Embryonic facial prominence (tissue), 1 donor: Measurements from ENCODE around the gene HIVEP3.

Experiments used
- DNase-seq: peaks from one replicate; pipeline ENCODE4 v3.0.0-alpha.2; 2016; ENCODE audit errors: extremely low spot score

Gene HIVEP3

DNA sequence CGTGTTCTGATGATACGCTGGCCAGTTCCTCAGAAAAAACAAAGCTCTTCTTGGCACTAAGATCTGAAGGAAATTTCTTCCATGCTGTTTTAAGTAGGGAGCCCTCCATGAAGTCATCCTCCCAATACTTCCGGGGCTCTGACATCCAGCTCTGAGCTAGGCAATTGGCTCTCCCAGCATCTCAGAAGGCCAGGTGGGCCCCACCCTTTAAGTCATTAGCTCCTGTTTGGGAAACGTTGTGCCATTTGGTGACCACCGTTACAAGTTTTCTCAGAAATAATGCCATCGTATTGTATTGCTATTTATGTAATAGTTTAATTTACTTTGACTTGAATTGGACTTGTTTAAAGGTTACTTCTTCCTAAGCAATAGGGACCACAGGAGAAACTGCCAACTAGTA is 303.9 kb downstream of the HIVEP3 start:
- no peak for DNase-seq

DNA sequence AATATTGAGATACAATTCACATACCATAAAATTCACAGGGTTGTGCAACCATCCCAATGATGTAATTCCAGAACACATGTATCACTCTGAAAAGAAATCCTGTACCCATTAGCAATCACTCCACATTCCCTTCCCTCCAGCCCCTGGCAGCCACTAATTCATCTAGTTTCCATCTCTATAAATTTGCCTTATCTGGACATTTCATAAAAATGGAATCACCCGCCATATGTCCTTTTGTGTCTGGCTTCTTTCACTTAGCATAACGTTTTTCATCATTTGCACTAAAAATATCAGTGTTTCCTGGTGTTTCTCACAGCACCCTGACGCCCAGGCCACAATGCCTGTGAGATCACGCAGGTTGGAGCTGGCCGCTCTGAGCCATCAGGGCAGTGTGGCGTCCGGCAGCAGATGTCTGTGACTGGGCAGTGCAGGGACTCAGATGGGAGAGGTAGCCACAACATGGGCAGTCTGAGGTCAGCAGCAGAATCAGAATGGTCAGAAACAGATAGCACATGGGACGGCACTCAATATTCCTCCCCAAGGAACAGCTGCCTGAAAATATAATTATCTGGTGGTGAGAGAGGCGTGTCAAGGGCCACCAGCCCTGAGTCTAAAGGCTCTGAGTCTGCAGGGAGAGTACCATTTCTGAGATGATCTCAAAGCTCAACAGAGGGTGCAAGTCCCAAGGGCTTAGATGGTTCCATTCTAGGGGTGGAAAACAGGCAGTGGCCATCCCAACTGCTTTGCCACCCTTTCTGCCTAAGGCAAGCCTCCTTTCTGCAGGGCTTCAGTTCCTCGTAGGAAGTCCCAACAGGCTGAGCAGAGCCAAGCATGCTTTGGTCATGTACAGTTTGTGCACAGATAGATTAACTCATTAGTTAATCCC is 304.8 kb downstream of the HIVEP3 start:
- DNase-seq = no peak

DNA sequence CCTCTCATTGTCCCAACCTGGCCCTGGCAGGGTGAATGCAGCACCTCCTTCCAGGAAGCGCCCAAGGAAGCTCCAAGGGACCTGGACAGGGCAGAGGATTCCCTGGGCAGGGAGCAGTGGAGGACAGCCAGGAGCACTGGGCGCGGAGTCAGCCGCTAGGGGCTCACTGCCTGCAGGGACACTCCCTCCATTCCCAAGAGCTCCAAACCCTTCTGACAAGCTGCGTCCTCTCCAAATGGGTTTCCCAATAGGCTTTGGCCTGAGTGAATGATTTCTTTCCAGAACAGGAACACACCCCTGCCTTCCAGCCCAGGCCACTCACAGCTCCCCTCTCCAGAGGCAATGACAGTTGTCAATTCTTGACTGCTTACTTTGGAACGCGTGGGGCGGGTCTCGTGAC is 305.8 kb downstream of the HIVEP3 start:
- no peak for DNase-seq

DNA sequence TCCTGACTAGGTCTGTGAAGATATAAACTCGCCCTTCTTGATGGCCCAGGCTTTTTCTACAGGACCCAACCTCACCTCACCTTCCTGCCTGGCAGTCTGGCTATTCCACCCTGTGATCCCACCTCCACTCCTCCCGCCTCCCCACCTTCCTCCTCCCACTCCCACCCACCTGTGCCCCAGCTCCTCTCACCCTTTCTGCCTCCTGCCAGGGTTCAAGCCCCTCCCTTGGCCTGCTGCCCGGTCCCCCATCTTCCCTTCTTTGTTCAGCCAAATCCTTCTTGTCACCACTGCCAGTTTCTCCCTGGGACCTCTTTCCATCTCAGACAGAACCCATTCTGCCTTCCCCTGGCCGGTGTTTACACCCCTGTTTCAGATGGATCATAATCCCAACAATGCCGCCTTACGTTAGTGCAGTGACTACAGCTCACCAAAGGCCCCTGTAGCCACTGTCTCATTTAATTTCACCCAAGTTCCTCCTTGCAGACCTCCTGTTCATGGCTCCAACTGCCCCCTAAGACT is 306.7 kb downstream of the HIVEP3 start:
- no peak for DNase-seq

DNA sequence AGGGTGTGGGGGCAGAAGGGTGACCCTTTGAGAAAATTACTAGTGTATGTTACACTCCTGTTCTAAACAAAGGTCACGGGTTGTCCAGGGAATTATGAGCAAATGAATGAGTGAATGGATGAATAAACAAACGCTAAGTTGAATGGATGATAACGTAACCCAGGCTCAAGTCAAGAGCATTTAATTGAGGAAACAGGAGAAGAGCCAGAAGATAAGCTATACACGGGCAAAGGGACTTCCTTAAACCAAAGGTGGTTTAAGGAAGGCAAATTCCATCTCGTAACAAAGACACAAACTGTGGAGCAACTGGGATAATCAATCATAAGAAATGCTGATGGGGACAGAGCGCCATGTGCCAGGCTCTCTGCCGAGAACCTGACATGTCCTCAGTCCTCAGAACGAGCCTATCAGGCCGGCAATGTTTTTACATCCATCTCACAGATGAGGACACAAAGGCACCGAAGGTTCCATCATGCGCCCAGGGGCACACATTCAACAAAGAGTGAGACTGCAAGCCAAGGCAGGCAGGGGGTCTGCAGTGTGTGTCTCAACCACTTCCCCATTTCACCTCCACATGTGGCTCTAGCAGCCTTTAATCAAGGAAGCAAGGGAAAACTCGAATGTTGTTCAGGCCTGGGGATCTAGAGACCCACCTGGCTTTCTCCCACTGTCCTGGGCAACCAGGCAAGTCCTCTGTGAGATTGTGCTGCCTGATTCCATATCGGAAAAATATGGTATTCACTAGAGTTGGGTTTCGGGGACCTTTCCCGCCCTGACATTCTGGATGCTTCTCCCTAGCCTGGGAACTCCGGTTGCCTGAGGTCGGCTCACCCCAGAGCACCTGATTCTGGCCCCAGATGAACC is 307.4 kb downstream of the HIVEP3 start:
- no peak for DNase-seq

DNA sequence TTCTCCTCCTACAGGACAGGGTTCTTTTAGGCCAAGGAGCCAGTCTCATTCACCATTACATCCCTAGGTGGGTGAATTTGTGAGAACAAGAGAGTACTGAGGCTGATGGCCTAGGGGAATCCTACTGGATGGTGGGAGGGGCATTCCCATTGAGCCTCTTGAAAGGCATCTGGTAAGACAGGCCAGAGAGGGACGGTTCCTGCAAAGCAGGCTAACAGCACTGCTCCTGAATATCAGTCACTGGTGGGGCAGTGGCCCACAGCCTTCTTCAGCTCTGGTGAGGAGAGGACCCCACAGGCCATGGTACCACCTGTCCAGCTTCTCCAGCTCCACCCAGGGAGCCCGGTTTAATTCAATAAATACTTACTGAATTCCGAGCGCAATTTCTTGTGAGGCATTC is 308.4 kb downstream of the HIVEP3 start:
- no peak for DNase-seq

DNA sequence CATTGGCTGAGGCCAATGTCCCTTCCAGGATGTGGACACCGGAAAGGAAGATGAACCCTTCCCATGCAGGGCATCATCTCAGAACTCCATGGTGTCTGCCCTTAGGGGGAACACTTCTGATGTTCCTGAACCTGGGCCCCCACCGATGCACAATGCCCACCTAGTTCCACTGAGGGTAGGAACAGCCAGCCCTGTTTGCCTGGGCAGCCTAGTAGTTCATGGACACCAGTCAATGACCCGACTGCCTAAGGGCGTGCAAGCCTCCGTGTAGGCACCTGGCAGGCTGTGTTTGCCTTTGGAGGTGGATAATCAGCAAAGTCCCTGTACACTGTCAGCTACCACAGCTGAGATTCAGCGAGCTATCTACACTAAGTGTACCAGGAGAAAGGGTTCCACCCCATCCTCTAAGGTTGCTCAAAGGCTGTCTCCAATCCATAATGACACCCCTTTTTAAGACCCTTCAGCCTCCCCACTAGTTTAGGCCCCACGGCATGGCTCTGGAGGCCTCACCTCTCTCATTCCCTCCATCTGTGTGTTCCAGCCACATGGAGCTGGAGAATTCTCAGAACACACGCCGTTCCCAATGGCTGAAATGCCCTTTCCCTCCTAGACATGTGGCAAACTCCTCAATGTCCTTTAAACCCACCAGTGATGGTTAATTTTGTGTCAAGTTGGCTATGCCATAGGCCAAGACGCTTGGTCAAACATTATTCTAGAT is 309.4 kb downstream of the HIVEP3 start:
- DNase-seq = no peak

DNA sequence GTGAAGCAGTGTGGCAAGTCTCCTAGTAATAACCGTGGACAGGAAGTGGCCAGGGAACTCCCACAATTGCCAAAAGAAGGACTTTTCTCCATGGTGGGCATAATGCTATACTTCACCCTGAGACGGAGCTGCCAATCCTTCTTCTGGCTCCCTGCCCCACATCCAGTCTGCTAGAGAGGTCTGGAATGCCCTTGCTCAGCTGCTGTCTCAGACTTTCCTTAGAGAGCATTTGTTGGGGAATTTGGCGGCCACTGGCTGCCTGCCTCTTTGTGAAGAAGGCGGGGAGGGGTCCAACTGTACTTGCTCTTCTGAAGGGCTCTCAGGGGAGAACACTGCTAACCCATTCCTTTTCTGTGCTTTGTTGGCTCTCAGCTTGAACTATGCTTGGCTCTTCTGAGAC is 310.5 kb downstream of the HIVEP3 start:
- no peak for DNase-seq

DNA sequence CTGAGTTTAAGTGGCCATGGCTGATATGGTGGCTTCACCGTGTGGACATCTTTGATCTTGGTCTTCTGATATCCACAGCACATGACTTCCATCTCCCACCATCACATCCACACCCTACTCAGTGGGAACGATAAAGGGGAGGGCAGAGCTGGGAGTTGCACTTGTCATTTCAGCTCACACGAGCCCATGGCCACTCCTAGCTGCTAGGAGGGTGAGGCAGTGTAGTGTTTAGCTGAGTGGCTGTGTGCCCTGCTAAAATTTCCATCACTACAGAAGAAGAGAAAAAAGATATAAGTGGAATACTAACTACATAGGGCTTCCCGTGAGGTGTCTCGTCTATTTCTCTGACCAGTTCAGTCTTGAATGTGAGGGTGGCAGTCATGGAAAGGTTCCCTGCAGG is 310.9 kb downstream of the HIVEP3 start:
- no peak for DNase-seq

DNA sequence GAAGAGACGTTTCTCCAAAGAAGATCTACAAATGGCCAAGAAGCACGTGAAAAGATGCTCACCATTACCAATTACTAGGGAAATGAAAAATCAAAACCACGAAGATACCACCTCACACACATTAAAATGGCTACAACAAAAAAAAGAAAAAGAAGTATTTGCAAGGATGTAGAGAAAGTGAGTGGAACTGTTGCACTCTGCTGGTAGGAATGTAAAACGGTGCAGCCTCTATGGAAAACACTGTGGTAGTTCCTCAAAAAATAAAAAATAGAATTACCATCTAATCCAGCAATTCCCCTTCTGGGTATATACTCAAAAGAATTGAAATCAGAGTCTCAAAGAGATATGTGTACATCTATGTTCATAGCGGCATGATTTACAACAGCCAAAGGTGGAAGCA is 318.8 kb downstream of the HIVEP3 start:
- no peak for DNase-seq

DNA sequence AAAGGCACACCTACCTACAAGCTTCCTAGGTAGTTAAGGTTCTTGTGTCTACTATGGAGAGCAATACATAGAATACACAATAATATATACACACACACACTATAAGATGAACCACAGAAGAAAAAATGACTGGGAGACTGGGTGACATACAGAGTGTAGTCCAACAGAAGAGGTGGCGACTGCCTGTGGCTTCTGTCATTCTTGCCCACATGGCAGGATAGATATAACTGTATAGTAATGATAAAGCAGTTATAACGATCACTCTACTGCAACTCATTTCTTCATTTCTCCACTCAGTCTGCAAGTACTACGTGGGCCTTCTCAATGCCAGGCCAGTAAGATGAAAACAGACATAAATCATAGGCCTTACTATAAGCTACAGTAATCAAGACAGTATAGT is 320.4 kb downstream of the HIVEP3 start:
- DNase-seq = no peak

DNA sequence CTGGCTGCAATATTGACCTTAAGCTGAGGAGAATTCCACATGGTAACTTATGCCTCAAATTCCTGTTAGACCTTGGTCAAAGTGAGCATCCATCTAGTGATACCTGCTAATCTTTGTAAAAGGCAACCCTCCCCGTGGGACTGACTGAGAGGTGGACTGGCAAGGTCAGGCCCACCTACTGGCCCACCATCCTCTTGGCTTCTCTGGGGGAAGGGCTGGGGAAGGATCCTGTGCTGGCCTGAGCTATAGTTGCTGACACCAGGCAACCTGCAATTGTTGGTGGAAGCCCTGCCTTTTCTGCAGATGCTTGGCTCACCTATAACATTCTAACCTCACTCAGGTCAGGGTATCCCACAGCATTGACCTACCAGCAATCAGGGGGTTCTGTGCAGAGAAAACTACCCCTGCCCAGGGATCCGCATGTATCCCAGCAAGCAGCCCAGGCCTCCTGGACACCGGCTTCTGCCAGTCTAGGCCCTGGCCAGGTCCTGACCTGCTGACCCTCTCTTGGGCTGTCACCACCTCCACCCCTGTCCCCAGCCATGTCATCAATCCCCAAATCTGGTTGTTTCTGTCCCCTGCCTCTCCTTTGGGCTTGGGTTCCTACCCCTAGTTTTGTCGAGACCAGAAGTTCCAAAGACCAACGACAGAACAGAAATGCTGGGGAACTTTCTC is 326.1 kb downstream of the HIVEP3 start:
- DNase-seq = no peak

DNA sequence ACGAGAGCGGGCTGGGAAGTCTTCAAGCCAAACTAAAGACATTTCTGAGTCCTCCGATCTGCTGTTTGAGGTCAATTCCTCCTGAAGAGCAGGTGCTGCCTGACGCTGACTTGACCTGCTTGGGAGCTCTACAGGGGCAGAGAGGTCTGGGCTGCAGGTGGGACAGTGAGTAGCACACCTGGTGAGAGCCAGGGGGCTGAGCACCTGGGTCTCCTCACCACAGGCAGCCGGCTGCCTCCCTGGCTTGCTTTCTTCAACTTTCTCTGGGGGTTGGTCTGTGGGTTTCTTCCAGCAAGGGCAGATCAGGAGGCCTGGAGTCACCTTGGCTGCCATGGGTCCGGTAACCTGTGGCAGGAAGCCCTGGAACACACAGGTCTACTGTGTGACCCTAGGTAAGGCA is 326.8 kb downstream of the HIVEP3 start:
- DNase-seq = no peak

DNA sequence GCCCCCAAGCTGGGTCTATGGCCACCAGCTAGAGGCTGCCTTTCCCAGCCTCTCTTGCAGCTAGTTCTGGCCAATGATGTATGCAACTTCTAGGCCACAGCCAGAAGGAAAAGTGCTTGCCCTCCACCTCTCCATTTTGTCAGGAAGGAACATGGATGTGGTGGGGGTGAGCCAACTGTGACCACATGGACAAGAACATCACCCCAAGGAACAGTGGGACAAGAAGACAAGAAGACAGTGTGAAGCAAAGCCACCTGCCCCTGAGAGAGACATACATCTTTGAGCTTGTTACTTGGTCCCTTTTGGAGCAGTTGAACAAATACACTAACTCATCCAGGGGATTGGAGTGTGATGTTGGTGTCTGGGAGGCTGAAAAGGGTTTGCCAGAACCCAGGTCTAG is 328.4 kb downstream of the HIVEP3 start:
- DNase-seq = no peak

DNA sequence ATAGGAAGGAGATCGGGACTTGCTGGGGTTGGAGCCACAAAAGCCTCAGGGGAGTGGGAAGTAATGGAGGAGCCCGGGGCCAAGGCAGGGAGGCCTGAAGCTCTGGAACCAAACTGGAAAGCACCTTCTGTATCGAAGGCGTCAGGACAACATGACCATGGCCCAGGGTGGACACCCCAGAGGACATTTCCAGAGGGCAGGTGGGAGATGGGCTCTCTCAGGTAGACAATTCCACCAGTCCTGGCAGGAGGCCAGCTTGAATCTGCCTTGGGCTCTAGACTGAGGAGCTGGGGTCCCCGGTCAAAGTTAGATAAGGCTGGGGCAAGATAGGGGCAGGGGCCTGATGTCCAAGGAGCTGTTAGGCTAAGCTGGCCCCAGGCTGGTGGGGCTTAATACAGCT is 329.3 kb downstream of the HIVEP3 start:
- DNase-seq = no peak

DNA sequence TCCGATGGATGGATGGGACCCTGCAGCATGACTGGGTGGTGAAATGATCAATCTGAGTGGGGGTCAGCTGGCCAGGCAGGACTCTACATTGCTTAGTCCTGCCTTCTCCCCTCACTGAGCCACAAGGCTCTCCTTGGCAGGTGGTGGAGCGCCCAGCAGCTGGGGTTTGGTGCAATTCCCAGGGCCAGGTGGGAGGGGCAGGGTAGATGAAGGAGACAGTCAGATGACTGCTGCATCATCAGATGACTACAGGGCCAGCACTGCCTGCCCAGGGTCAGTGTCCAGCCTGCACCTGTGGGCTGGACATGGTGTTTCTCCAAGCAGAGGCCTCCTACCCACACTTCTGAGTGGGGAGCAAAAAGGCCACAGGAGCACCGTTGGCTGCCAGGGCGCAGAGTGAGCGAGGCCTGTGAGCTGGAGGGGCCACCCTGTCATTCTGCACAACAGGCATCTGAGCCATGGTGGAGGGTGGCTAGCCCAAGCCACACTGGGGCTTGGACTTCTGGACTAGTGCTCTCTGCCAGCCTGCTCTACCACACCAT is 330.3 kb downstream of the HIVEP3 start:
- DNase-seq = no peak

DNA sequence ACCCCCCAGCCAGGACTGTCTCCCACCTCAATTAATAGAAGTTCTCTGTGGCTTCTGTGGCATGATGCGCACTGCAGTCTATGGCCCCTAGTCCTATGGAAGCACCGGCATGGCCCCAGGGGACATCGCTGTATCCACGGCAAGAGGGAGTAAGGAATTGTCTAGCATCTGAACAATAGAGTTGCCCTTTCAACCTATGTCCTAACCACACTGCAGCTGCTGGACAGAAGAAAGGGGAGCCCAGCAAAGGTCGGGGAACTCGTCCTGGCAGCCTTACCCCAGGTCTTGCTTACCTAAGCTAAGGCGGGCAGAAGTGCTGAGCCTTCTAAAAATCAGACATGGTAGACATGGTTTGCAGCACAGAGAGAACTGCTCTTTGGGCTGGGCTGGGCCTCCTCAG is 330.9 kb downstream of the HIVEP3 start:
- no peak for DNase-seq

DNA sequence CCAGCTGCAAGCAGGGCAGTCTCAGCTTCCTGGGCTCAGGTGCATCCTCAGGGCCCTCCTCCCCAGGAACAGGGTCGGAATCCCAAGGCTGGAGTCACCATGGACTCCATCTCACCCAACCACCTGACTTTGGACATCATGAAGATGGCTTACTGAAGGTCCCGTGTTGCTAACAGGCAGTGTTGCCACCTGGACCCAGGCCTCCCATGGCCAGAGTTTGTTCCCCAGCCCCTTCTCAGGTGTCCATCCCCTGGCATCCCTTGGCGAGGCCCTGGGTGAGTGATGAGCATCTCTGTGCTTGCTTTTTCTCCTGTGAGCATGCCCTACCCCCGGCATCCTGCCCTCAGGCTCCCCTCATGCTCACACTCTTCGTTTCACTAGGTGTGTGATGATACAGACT is 332.5 kb downstream of the HIVEP3 start:
- DNase-seq = no peak

DNA sequence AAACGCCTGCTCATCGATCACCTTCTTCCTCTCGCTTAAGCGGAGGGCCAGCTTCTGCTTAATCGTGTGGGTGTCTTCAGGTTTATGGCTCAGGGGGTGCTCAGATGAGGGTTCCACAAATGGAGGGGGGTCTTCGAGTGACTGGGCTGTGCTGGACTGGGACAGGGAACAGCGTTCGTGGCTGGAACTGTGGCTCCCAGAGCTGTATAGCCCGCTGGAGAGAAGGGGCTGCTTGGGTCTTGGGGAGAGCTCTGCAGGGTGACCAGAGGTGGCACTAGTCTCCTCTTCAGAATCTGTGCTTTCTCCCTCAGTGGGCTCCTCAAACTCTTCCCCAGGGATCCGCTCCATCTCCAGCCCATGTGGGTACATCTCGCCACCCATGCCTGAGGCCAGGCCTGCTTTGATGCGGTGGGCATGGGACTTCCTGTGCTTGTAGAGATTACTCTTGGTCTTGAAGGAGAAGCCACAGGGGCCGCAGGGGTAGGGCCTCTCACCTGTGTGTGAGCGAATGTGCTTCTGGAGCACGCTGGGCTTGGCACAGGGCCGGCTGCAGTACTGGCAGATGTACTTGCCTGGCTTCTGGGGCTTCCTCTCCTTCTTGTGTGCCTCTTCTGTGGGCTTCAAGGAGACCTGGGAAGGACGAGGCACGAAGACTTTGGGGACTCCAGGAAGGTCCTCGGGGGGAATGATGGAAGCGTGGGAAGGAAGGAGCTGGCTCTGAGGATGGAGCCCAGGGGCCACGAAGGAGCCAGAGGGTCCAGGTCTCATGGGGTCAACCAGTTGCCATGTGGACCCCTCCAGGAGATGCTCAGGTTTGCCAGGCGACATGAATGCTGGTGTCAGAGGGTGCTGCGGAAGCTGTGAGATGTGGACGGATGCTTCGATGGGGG is 334.8 kb downstream of the HIVEP3 start:
- DNase-seq = no peak
